ENCODE measurements around the gene TAF4B. TPM values are rescaled to one million over a fixed set of nuclear protein-coding genes. Genes with fewer than 3 reads are reported as not detected.
"Not testable (repeated sequence)": the region's sequence is repeated elsewhere in the genome, so short reads cannot be mapped to it uniquely, and the experiment has no call there.

Gene TAF4B
- total RNA-seq, 1 donor from 2014 or later = 7.8 TPM

DNA sequence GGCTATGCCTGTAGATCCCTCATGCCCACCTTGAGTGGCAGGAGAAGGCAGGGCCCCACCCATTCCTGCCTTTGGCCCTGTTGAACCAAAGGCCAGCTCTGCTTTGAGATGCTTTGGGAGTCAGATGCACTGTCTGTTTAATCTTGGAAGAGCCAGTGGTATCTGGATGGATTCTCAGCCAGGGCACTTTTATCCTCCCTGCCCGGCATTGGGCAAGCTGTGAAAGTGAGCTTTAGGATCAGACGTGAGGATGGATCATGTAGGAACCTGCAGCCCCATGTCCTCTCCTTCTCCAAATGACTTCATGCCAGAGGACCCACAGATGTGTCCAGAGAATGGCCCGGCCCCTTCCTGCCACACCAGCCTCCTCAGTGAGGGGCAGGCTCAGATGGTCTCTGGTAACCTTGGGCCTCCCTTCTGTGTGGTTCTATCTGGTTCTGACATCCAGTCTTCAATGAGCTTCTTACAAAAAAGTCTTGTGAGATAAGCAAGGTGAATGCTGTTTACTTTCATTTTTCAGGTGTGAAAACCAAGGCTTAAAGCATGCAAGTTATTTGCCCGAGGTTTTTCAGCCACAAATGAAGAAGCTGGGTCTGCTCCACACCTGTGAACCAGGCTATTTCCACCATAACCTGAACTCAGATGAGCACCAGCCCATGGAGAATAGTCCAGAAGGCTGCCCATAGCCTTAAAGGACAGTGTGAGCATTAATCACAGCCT is 198.3 kb downstream of the TAF4B start:
- DNase-seq (ENCODE audit: low spot score) = no peak

DNA sequence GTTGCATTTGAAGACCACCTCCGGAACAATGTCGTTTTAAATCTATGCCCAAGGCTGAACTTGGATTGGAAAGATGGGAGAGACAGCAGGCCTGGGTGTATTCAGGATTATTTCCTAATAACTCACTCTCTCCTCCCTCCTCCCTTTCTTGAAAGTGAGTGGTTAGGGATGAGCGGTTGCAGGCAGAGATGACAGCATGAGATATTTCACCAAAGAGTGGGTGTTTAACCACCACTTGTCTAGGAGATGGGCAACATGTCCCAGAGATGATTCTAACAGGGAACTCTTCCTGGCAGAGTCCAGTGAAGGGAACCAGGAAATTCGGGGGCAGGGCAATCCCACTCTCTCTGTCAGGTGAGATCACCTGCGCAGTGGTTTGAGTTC is 198.9 kb downstream of the TAF4B start:
- DNase-seq (ENCODE audit: low spot score) = no peak

DNA sequence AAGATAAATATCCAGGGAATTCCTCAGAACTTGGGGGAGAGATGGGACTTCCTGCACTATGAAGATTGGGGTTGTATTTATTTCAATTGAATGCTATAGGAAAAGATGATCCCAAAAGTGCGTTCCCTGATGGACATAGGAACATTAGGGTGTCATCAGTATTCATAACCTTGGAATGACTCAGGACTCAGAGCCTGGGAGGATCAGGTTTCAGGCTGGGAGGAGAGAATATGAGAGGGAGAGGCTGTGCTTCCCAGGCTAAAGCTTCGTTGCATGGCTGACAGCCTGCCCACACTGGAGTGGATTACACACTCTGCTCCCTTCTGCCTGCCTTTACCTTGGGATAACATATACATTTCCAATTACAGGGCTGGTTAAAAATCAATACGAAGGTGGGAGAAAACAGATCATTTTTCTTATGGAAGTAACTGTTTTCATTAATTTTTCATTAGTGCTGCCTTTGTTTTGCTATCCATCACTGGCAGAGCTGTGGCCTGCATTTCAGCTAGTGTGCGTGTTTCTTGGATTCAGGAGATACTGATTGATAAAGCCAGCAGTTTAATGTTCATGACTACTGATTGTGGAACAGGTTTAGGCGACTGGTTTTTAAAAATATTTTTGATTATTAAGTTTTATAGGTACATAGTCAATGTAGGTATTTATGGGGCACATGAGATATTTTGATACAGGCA is 203.4 kb downstream of the TAF4B start:
- no peak for DNase-seq (ENCODE audit: low spot score)

DNA sequence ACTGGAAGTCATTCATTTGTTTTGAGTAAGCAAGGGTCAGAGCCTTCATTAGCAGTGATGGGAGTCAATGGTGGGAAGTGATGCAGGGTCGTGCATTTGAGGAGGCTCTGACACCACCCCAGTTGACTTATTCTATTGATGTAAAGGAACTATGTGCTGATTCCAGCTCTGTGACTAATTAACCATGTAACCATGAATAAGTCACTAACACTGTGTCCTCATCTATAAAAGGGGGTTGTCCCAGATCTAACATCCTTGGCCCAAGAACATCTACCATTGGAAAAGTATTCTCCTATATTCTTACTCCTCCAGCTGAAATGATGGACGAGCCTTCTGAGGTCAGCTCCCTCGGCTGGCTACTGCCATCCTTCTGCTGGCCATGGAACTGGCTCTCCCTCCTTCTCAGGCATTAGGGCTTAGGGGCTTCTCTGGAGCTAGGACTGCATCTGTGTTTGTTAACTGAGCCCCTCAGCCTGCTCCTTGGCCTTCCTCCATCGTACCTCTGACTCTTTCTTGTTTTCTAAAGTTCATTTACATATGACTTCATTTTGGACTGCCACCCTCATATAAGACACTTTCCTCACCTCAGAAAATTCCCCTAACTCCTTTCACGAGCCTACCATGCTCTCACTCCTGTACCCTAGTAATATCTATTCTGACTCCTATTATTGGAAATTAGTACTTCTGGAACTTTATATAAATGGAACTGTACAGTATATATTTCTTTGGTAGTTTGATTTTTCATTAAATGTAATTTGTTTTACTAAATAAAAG is 206.6 kb downstream of the TAF4B start:
- DNase-seq (ENCODE audit: low spot score) = no peak

DNA sequence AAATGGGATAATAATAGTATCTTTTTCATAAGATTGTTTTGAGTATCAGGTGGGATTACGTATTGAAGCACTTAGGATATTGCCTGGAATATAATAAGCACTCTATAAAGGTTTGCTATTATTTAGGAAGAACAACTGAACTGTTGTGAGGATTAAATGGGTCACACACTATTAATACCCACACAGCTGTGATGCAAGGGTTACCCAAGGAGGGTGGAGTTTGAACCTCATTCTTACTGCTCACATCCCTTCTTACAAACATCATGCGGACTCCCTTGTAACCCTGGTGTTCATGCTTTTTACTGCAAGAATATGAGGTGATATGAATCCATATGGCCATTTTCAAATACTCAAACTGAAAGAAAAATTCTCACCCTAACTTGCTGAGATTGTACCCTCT is 208.6 kb downstream of the TAF4B start:
- DNase-seq (ENCODE audit: low spot score) = no peak

GRCh38 chr18:26435415-26436095 is 209.3 kb downstream of the TAF4B start:
- DNase-seq (ENCODE audit: low spot score) = no peak

DNA sequence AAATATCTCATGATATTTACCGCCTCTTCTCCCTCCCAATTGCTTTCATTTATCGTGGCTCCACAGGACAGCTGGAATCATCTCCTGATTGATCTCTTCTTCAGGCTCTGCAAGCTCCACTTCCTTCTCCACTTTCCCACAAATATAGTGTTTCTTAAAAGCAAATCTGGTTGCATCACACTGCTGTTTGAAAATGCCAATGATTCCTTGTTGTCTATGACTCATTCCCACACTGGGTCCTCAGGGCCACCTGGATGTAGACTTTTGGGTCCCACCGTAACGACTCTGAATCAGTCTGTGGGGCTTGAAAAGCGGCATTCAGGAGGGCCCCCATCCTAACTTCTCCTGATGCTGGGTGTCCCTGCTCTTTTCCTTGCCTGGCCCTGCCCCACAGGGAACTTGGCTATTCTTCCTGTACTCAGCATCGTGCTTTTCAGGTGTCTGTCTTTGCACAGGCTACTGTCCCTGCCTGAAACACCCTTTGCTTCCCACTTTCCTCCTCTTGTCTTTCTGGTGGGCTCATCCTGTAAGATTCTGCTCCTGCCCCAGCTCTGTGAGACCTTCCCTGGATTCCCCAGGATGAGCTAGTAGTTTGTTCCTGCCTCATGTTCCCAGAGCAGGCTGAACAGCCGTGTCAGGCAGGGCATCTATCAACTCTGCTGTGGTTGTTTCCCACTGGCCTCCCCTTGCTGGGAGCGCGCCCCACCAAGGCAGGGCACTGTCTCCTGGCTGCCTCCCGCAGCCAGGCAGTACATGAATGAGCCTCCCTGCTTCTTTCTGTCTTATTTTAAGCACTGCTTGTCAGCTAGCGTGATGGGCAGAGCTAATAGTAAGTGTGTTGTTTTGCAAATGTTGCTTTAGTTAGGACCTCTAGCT is 210.2 kb downstream of the TAF4B start:
- no peak for DNase-seq (ENCODE audit: low spot score)

DNA sequence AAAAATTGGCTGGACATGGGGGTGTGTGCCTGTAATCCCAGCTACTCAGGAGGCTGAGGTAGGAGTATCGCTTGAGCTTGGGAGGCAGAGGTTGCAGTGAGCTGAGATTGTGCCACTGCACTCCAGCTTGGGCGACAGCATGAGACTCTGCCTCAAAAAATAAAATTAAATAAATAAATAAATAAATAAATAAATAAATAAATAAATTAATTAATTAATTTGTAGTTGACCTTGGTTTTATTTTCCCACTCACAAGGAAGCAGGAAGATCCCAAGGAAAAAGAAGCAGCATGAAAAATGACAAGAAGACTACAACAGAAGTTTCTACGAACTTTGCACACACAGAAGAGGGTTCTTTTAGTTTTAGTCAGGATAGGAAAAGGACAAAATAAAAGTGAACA is 211.4 kb downstream of the TAF4B start:
- DNase-seq (ENCODE audit: low spot score) = not testable (repeated sequence)

GRCh38 chr18:26438980-26439379 is 212.7 kb downstream of the TAF4B start:
- no peak for DNase-seq (ENCODE audit: low spot score)

DNA sequence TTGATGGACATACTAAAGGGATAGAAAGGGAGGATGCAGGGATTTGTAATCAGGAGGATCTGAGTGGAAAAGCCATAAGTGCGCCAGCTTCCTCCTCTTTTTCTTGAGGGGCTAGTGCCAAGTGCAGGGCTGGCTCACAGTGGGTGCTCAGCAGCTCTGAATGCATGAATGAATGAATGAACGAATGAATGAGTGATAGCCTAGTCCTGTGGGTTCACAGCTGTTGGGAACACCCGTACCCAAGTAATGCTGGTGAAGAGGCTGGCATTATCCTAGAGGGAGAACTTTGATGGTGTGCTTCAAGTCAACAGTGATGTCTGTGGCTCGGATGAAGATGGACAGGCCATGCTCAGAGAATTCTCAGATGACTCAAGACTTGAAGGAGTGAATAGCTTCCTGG is 213.3 kb downstream of the TAF4B start:
- no peak for DNase-seq (ENCODE audit: low spot score)

- no peak for DNase-seq (ENCODE audit: low spot score)
These were observed 214.4 kb downstream of the TAF4B start for GRCh38 chr18:26440644-26441043.

Other genes starting within 250 kb of the TAF4B start
- 88.2 TPM for gene SS18, start 135.8 kb upstream of the TAF4B start, total RNA-seq
- not detected for gene PSMA8, start 92.6 kb upstream of the TAF4B start, total RNA-seq

All from ureter (tissue), 1 donor.